Measurements from ENCODE around the gene NUP214.

DNA sequence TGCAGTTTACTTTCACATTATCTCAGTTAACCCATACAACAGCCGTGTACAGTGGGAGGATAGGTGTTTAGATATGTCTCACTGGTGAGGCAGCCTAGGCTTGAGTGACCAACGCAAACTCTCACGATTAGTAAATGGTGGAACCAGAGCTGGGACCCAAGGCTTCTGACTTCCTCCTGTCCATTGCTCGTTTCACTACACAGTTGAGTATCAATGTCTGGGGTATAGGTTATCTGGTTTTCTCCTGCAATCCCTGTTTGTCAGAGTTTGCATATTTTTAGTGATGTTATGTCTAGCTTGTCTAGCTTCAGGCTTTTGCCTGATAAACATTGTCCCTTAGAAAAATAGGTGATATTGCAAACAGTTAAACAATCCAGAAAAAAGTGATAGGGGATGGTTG lies 62.6 kb downstream of the NUP214 start:
- no peak for TF ChIP-seq POLR2AphosphoS5 (IDR thresholded peaks at IDR 0.05)
- TF ChIP-seq, protein P1, sequence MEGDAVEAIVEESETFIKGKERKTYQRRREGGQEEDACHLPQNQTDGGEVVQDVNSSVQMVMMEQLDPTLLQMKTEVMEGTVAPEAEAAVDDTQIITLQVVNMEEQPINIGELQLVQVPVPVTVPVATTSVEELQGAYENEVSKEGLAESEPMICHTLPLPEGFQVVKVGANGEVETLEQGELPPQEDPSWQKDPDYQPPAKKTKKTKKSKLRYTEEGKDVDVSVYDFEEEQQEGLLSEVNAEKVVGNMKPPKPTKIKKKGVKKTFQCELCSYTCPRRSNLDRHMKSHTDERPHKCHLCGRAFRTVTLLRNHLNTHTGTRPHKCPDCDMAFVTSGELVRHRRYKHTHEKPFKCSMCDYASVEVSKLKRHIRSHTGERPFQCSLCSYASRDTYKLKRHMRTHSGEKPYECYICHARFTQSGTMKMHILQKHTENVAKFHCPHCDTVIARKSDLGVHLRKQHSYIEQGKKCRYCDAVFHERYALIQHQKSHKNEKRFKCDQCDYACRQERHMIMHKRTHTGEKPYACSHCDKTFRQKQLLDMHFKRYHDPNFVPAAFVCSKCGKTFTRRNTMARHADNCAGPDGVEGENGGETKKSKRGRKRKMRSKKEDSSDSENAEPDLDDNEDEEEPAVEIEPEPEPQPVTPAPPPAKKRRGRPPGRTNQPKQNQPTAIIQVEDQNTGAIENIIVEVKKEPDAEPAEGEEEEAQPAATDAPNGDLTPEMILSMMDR (IDR thresholded peaks at IDR 0.05) = no peak

Data from gastroesophageal sphincter (tissue), 3 donors.